NCI-H1105 treated with DMSO at 0.1 percent for 48 hours (cell line): ENCODE results near the gene TMEM132A.
A peak's percentile ranks its signal among the peaks of the same experiment; 100 is the strongest.

Source experiments
- DNase-seq: peaks from one replicate; lab custom pipeline; 2025; lab: John Stamatoyannopoulos, UW

The TMEM132A gene

GRCh38 chr11:60939301-60939700, 15.0 kb downstream of the TMEM132A start:
- DNase-seq: no peak

GRCh38 chr11:60939855-60940254, 15.6 kb downstream of the TMEM132A start:
- DNase-seq: no peak

- no peak for DNase-seq
These were observed 17.3 kb downstream of the TMEM132A start for GRCh38 chr11:60941371-60942119.

- no peak for DNase-seq
These were observed 18.0 kb downstream of the TMEM132A start for GRCh38 chr11:60942219-60942618.

DNA sequence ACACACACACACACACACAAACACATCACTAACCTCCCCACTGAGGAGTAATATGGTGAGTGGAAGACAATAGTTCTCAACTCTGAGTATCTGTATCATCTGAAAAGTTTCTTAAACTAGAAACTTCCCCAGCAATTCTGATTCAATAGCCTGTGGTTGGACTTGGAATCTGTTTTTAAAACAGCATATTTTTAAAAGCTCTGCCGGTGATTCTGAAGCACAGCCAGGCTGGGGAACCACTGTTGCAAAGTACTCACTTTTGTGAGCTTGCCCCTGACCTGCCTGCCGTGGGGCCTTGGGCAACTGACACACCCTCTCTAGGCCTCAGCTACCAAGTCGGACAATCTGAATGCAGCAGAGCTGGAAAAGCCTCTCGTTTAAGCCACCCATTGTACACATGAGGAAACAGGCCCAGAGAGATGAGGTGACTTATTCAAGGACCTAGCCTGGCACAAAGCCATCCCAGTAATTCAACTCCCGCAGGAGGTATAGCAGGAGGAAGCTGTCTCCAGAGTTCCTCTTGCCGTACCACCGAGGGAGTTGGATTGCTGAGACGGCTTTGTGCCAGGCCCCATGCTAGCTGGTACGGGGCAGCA, 18.8 kb downstream of the TMEM132A start:
- peak; percentile 71 for DNase-seq

GRCh38 chr11:60944490-60945294, 20.4 kb downstream of the TMEM132A start:
- no peak for DNase-seq

GRCh38 chr11:60945295-60945667, 21.0 kb downstream of the TMEM132A start:
- no peak for DNase-seq

- DNase-seq: no peak
These were observed 22.5 kb downstream of the TMEM132A start for GRCh38 chr11:60946601-60947264.

DNA sequence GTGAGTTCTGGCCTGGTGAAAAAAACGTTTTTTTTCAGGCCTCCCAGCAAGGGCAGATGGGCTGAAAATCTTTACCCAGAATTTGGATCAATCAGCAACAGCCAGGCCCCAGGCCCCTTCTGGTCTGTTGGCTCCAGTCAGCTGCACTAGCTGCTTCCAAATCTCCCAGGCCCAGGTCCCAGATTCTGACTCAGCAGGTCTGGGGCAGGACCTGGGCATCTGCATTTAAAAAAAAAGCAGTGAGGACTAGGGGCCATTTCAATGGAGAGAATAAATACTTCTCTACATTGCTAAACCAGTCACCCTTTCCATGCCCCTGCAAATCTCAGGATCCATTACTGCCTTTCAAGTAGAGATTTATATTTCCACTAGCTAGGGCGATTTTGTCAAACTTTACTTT, 23.4 kb downstream of the TMEM132A start:
- DNase-seq: no peak

DNA sequence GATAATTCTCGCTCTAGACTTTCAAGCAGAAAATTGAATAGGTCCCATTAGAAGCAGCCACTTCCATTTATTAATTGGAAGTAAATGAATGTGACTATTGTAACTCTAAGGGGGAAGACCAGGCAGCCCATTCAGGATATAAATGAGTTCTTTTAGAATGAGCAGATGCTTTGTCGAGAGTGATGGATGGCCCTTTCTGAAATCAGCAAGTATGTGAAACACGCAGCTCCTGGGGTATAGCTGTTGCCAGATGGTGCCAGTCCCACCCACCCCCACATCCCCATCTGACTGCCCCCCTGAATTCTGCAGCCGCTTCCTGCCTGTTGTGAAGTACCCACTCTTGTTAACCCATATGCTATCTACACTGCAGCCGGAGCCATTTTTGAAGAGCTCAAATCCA, 24.0 kb downstream of the TMEM132A start:
- no peak for DNase-seq

- DNase-seq: no peak
These were observed 25.8 kb downstream of the TMEM132A start for GRCh38 chr11:60950024-60950423.

DNA sequence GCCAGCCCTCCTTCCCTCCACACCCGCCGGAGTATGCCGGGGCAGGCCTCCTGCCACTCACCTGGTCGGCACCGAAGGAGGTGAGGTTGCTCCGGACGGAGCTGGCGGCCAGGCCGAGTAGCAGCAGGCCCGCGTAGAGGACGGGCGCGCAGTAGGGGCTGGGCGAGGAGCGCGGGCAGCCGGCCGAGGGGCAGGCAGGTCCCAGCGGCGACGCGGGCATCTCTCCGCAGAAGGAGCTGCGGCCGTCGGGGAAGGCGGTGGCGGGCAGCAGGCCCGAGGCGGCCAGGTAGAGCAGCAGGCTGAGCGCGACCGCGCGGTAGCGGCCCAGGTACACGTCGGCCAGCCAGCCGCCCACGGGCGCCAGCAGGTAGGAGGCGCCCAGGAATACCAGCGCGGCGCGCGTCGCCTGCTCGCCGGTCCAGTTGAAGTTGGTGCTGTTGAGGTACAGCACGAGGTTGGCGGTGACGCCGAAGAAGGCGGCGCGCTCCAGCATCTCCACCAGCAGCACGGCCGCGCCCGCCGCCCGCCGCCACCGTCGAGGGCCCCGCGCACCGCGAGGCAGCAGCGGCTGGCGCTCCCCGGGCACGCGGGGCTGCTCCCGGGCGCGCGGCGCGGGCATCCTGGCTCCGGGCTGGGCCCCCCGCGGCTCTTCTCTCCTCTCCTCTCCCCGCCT, 26.8 kb downstream of the TMEM132A start:
- DNase-seq: no peak

DNA sequence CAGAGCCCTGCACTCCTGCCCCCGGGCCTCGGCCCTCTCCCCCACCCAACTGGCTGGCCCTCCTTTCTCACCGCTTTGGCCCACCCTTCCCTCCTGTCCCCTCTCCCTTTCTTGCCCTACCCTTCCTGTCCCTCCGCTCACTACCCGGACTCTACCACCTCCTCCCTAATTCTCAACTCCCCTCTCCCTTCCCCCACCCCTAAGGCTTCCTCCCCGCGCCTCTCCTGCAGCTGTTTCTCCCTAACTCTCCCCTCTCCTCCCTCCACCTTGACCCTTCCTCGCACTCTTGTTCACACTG, 27.3 kb downstream of the TMEM132A start:
- DNase-seq: no peak

DNA sequence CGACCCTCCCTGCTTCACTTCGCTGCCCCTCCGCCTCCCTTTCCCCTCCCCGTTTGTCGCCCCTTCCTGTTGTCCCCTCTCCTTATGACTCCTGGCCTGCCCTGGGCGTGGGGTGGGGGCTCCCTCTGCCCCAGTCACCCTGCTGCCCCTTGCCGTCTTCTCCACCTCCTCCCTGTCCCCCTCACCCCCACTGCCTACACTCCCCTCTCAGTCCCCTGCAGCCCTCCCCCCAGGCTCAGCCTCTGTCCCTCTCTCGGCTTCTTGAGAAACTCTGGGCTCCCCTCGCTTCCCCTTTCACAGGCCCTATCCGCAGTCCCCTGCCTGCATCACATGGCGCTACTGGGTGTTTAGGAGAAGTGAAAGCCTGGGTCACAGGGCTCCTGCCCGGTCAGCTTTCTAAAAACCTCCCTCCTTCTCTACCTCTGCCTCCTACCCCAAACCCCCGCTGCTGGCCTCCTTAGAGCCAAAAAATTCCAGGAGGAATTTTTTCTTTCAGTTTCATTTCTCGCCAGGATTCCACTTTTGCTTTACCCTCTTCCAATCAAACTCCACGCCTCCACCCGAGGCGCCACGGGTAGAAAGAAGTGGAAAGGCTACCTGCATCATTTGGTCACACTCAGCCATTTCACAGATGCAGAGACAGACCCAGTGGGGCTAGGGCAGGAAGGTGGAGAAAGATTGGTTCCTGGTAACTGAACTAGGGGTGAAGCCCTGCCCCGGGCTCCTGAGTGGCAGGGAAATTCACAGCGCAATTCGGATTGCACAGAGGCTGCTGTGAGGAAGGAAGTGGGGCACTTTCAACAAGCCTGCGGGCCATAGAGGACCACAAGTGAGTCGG, 27.9 kb downstream of the TMEM132A start, which contains the start of gene SLC15A3:
SLC15A3 (minus strand) TSS at position 273 of the 838 bp plus-strand sequence. CDS start 625 bp downstream, outside the sequence.
- no peak for DNase-seq

DNA sequence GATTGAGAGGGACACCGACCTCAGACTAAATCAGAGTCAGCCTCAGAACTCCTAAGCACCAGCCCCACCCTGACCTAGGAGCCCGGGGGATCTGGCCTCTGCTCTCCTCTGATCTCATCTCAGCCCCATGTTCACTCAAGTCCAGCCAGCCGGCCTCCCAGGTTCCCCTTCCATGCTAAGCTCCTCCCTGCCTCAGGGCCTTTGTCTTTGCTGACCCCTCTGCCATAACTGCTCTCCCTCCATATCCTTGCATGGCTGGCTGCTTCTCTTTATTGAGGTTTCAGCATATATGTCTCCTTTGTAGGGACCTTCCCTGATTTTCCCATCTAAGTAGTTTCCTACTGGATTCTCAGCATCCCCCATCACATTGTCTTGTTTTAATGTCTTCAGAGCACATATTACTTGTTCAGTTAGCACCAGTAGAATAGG, 28.5 kb downstream of the TMEM132A start:
- DNase-seq: no peak

- DNase-seq: no peak
These were observed 29.5 kb downstream of the TMEM132A start for GRCh38 chr11:60953781-60954180.

DNA sequence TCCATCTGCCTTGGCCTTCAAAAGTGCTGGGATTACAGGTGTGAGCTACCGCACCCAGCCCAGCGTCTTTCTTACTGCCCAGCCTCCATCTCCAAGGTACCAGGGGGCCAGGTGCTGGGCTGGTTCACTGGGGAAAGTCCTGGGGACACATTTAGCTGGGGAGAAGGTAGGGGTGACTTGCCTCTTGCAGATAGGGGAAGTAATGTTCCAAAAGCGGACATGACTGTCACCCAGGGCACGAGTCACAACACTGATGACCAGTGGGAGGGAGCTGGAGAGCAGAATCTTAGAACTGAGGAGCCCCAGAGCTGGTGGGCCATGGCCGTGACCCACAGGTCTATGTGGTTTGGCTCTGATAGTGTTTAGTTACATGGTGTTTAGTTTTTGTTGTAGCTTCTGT, 30.2 kb downstream of the TMEM132A start:
- DNase-seq: no peak

- DNase-seq: no peak
These were observed 31.3 kb downstream of the TMEM132A start for GRCh38 chr11:60955571-60955970.

- DNase-seq: no peak
These were observed 32.9 kb downstream of the TMEM132A start for GRCh38 chr11:60957188-60957587.

DNA sequence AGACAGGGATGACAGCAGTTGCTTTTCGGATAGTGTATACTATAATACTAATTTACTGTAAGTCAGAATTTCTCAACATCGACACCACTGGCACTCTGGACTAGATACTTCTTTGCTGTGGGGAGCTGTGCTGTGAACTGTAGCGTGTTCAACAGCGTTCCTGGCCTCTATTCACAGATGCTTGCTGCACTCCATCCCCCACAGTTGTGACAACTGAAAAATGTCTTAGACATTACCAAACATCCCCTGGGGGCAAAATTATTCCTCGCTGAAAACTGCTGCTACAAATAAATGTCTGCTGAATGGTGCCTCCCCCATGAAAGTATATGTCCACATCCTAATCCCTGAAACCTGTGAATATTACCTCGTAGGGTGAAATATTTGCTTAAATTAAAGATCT, 35.2 kb downstream of the TMEM132A start:
- no peak for DNase-seq

GRCh38 chr11:60960405-60960804, 36.1 kb downstream of the TMEM132A start:
- DNase-seq: no peak
